ENCODE results near the gene TSPEAR.
"Not testable (repeated sequence)": the region's sequence is repeated elsewhere in the genome, so short reads cannot be mapped to it uniquely, and the experiment has no call there.

The TSPEAR gene

GRCh38 chr21:44556879-44557278, 154.5 kb downstream of the TSPEAR start:
- no peak for DNase-seq (ENCODE audit: extremely low read depth in 1 of 2, low read depth in 1 of 2)

GRCh38 chr21:44555200-44555875, 156.0 kb downstream of the TSPEAR start:
- no peak for DNase-seq (ENCODE audit: extremely low read depth in 1 of 2, low read depth in 1 of 2)

- DNase-seq (ENCODE audit: extremely low read depth in 1 of 2, low read depth in 1 of 2) = no peak
These were observed 158.7 kb downstream of the TSPEAR start for GRCh38 chr21:44552681-44553080.

- no peak for DNase-seq (ENCODE audit: extremely low read depth in 1 of 2, low read depth in 1 of 2)
These were observed 159.2 kb downstream of the TSPEAR start for GRCh38 chr21:44552136-44552535.

GRCh38 chr21:44551340-44551961, 159.9 kb downstream of the TSPEAR start, which contains the start of gene KRTAP10-2:
KRTAP10-2 (minus strand) TSS chr21:44551505; CDS start chr21:44551458, 47 bp downstream.
- DNase-seq (ENCODE audit: extremely low read depth in 1 of 2, low read depth in 1 of 2) = no peak

GRCh38 chr21:44550807-44551206, 160.6 kb downstream of the TSPEAR start:
- DNase-seq (ENCODE audit: extremely low read depth in 1 of 2, low read depth in 1 of 2) = no peak

GRCh38 chr21:44550285-44550684, 161.1 kb downstream of the TSPEAR start:
- not testable (repeated sequence) for DNase-seq (ENCODE audit: extremely low read depth in 1 of 2, low read depth in 1 of 2)

GRCh38 chr21:44549525-44550211, 161.7 kb downstream of the TSPEAR start:
- no peak for DNase-seq (ENCODE audit: extremely low read depth in 1 of 2, low read depth in 1 of 2)

- no peak for DNase-seq (ENCODE audit: extremely low read depth in 1 of 2, low read depth in 1 of 2)
These were observed 162.4 kb downstream of the TSPEAR start for GRCh38 chr21:44548922-44549321.

GRCh38 chr21:44548381-44548780, 163.0 kb downstream of the TSPEAR start:
- no peak for DNase-seq (ENCODE audit: extremely low read depth in 1 of 2, low read depth in 1 of 2)

GRCh38 chr21:44547656-44548331, 163.6 kb downstream of the TSPEAR start:
- no peak for DNase-seq (ENCODE audit: extremely low read depth in 1 of 2, low read depth in 1 of 2)

- no peak for DNase-seq (ENCODE audit: extremely low read depth in 1 of 2, low read depth in 1 of 2)
These were observed 166.8 kb downstream of the TSPEAR start for GRCh38 chr21:44544566-44544965.

GRCh38 chr21:44542716-44543115, 168.7 kb downstream of the TSPEAR start:
- DNase-seq (ENCODE audit: extremely low read depth in 1 of 2, low read depth in 1 of 2) = no peak

- no peak for DNase-seq (ENCODE audit: extremely low read depth in 1 of 2, low read depth in 1 of 2)
These were observed 170.6 kb downstream of the TSPEAR start for GRCh38 chr21:44540741-44541288.

GRCh38 chr21:44539991-44540666, 171.2 kb downstream of the TSPEAR start, which contains the start of gene KRTAP10-1:
KRTAP10-1 (minus strand) TSS chr21:44540195; CDS start chr21:44540150, 45 bp downstream.
- no peak for DNase-seq (ENCODE audit: extremely low read depth in 1 of 2, low read depth in 1 of 2)

- no peak for DNase-seq (ENCODE audit: extremely low read depth in 1 of 2, low read depth in 1 of 2)
These were observed 172.3 kb downstream of the TSPEAR start for GRCh38 chr21:44539046-44539445.

GRCh38 chr21:44537930-44538911, 173.2 kb downstream of the TSPEAR start:
- no peak for DNase-seq (ENCODE audit: extremely low read depth in 1 of 2, low read depth in 1 of 2)

- no peak for DNase-seq (ENCODE audit: extremely low read depth in 1 of 2, low read depth in 1 of 2)
These were observed 175.4 kb downstream of the TSPEAR start for GRCh38 chr21:44535963-44536362.

- no peak for DNase-seq (ENCODE audit: extremely low read depth in 1 of 2, low read depth in 1 of 2)
These were observed 176.7 kb downstream of the TSPEAR start for GRCh38 chr21:44534688-44535087.
